Measurements from ENCODE around the gene NDRG3.

DNA sequence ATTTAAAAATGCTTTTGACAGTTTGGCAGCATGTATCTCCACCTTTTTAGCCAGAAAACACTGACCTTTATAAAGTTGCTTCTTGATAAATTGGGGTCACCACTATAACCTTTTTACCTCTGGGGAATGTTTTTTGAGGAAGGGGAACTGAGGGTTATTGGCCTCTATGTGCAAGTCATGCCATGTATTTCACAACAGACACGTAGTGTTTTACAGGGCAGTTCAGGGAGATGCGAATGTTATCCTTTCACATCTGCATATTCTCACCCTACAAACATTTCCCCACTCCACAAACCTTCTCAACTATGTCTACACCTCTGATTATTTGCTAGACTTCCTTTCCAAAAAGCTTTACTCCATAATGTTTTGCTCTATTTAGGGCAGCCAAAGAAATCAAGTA, 82.9 kb downstream of the NDRG3 start:
- TF ChIP-seq, protein P1, sequence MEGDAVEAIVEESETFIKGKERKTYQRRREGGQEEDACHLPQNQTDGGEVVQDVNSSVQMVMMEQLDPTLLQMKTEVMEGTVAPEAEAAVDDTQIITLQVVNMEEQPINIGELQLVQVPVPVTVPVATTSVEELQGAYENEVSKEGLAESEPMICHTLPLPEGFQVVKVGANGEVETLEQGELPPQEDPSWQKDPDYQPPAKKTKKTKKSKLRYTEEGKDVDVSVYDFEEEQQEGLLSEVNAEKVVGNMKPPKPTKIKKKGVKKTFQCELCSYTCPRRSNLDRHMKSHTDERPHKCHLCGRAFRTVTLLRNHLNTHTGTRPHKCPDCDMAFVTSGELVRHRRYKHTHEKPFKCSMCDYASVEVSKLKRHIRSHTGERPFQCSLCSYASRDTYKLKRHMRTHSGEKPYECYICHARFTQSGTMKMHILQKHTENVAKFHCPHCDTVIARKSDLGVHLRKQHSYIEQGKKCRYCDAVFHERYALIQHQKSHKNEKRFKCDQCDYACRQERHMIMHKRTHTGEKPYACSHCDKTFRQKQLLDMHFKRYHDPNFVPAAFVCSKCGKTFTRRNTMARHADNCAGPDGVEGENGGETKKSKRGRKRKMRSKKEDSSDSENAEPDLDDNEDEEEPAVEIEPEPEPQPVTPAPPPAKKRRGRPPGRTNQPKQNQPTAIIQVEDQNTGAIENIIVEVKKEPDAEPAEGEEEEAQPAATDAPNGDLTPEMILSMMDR (IDR thresholded peaks at IDR 0.05), result no peak
- no peak for TF ChIP-seq FOXM1 (IDR thresholded peaks at IDR 0.05; ENCODE audit: low read depth)
